ENCODE results near the gene ASNSD1. TPM values are rescaled to one million over a fixed set of nuclear protein-coding genes. Genes with fewer than 3 reads are reported as not detected.

Gene ASNSD1
- total and polyA plus RNA-seq, 12 donors: 25.9 to 46.7 (median 30.8) TPM

Other genes starting within 250 kb of the ASNSD1 start
- gene WDR75, start 220.0 kb upstream of the ASNSD1 start, total RNA-seq: 10 to 100 TPM; 15.4 to 19.2 (median 17.3) TPM
- 10 to 100 TPM; 11.8 to 15.9 TPM for gene WDR75, start 220.0 kb upstream of the ASNSD1 start, polyA plus RNA-seq
- 10 to 100 TPM; 31.1 to 93.9 (median 47.9) TPM for gene SLC40A1, start 80.7 kb upstream of the ASNSD1 start, total RNA-seq
- gene SLC40A1, start 80.7 kb upstream of the ASNSD1 start, polyA plus RNA-seq: 10 to 100 TPM in 1 of 2 donors, 1 to 10 TPM in 1; 9.4 to 15.1 TPM
- gene ANKAR, start 13.2 kb downstream of the ASNSD1 start, total RNA-seq: 1 to 10 TPM; 4.4 to 9.3 (median 5.8) TPM
- 1 to 10 TPM in 1 of 2 donors, under 1 TPM in 1; 0.64 to 5.6 TPM for gene ANKAR, start 13.2 kb downstream of the ASNSD1 start, polyA plus RNA-seq
- gene OSGEPL1, start 101.3 kb downstream of the ASNSD1 start, total RNA-seq: 10 to 100 TPM in 5 of 10 donors, 1 to 10 TPM in 5; 5.8 to 14.1 (median 9.9) TPM
- gene OSGEPL1, start 101.3 kb downstream of the ASNSD1 start, polyA plus RNA-seq: 1 to 10 TPM; 3.9 to 5.0 TPM
- gene ORMDL1, start 122.9 kb downstream of the ASNSD1 start, total RNA-seq: 10 to 100 TPM; 18.1 to 29.3 (median 23.5) TPM
- 10 to 100 TPM; 34.7 to 88.2 TPM for gene ORMDL1, start 122.9 kb downstream of the ASNSD1 start, polyA plus RNA-seq
- 10 to 100 TPM in 8 of 10 donors, 1 to 10 TPM in 2; 7.0 to 15.1 (median 11.5) TPM for gene PMS1, start 123.0 kb downstream of the ASNSD1 start, total RNA-seq
- 10 to 100 TPM in 1 of 2 donors, 1 to 10 TPM in 1; 4.1 to 17.3 TPM for gene PMS1, start 123.0 kb downstream of the ASNSD1 start, polyA plus RNA-seq